GM18517 (cell line): ENCODE results near the gene DHPS.
"Not testable (repeated sequence)": the region's sequence is repeated elsewhere in the genome, so short reads cannot be mapped to it uniquely, and the experiment has no call there.

Experiments used
- ATAC-seq: cut with Tn5 transposase; IDR thresholded peaks from one replicate; pipeline ENCODE4 v1.9.1; 2021; ENCODE audit warnings: mild to moderate bottlenecking, moderate library complexity; ENCODE audit not compliant: unreplicated experiment

Gene DHPS

DNA sequence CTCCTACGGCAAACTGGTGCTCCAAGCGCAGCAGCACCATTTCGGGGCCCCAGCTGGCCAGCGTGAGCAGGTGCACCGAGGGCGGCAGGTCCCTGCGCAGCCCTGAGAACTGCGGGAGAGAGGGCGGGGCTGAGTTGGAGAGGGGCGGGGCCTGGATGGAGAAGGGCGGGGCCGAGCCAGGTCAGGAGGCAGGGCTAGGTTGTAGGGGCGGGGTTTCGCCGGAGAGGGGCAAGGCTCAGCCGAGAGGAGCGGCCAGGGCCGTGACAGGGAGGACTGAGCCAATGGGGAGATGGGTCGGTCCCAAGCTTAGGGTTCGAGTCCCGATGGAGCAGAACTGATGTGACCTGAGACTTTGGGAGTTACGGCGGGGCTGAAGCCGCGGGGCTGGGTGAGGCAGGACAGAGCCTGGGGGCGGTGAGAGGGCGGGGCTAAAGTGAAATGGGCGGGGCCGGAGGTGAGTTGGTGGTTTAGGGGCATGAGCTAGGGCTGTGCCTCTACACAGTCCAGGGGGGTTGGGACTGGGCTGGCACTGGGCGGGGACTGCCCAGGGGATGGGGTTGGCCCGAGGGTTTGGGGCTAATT, 34.1 kb downstream of the DHPS start:
- ATAC-seq, result no peak

DNA sequence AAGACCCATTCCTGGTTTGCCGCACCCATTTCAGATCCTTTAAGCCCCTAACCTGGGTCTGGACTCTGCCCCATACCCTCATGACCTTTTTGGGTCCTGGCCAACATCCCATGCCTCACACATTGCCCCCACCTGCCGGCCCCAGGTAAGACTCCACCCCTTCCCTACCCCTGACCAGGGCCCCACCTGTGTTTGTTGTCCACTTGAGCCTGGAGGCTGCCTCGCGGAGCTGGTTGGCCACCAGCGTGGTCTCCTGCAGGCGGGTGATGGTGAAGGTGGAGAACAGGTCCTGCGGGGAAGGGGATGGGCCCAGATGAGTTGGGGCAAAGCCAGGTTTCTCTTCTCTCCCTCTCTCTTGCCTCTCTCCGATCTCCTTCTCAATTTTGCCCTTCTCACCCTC, 34.6 kb downstream of the DHPS start:
- no peak for ATAC-seq

DNA sequence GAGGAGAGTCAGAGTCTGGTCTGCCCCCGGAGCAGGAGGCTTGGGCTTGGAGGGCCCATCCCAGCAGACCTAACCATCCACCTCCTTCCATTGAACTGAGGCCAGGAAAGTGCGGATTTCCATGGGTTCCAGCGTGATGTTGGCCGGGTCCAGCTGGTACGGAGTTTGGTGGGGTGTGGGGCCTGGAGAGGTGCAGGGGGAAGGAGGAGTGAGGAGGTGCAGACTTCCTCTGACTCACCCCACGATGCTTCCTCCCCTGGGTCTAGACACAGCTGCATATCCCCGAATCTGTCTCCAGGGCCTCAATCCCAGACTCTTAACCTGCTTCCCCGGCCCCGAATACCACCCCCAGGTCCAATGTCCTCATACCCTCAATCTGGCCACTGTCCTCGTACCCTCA, 35.1 kb downstream of the DHPS start:
- ATAC-seq, result no peak

DNA sequence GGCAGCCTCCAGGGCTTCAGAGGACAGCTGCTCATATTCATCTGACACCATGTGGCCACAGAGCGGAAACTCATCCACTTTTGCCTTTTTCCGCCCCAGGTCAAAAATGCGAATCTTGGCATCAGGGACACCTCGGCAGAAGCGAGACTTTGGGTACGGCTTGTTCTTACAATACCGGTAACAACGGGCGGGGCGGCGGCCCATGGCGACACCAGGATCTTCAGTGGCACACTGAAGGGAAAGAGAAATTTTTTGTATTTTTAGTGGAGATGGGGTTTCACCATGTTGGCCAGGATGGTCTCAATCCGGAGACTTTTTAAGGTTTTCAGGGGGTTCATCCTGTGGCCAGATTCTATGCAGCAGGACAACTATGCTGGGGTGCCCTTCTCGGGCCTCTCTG, 38.0 kb downstream of the DHPS start:
- ATAC-seq, result not testable (repeated sequence)

DNA sequence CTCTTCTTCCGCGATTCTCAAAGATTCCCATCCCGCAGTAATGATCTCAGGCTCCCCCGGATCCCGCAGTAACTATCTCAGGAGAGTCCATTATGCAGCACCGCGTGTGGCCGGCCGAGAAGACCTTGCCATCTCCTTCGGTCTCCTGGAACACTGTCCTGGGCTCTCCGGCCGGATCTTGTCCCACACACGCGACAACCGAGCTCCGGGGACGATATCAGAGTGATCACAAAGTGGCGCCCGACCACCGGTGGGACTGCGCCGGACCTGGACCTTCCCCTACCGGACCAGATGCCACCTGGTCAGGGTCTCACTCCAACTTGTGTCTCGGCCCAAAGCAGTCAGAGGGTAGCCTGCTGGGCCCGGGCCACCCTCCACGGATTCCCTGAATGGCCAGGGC, 39.2 kb downstream of the DHPS start:
- no peak for ATAC-seq

DNA sequence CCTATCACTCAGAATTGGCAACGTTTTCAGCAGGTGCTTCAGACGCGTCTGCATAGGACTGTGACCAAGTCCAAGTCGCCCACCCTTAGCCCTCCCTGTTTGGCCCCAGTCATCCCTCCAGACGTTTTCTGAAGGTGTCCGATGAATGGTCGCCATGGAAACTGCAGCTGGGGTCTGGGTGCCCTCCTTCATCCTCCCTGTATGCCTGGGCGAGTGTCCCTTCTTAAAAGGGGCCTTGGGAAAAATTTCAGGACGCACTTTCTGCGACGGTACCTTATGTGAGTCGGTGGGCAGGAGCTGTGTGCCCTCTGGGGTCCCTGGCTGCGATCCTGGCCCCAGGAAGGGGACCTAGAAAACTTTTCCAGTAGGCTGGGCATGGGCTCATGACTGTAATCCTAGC, 40.2 kb downstream of the DHPS start:
- no peak for ATAC-seq

DNA sequence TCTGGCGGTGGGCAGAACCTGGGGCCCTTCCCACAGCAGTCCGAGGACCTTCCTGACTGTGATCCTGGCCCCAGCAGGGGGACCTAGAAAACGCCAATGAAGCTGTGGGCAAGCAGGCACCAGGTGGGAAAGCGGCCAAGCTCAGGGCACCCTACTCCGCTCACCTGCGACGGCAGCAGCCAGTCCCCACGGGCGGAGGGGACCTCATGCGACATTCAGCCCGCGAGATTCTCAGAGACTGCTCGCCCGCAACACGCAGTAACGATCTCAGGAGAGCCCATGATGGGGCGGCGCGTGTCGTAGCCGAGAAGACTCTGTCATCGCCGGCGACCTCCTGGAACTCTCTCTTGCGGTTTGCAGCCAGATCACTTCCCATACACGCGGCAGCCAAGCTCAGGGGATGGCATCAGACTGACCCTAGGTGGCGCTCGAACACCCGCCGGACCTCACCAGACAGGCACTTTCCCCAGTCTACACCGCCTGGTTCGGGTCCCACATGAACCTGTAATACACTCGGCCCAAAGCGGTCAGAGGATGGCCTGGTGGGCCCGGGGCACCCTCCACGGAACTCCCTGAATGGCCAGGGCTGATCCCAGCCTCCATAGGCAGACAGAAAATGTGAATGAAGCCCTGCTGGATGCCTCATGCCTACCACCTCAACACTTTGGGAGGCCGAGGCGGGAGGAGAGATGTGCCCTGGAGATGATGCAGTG, 41.6 kb downstream of the DHPS start:
- no peak for ATAC-seq

DNA sequence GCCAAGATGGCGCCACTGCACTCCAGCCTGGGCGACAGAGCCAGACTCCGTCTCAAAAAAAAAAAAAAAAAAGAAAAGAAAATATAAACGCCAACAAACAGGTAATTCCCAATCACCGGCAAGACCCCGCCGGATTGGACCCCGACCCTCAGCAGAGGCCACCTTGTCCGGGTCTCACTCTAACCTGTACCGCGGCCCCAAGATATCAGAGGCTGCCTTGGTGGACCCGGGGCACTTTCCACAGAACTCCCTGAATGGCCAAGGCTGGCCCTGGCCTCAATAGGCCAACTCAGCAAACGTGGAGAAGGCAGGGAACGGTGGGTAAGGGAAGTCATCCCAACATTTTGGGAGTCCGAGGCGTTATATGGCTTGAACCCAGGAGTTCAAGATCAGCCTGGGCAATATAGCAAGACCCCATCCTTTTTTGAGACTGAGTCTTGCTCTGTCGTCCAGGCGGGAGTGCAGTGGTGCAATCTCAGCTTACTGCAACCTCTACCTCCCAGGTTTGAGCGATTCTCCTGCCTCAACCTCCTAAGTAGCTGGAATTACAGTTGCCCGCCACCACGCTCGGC, 43.0 kb downstream of the DHPS start:
- ATAC-seq, result no peak

DNA sequence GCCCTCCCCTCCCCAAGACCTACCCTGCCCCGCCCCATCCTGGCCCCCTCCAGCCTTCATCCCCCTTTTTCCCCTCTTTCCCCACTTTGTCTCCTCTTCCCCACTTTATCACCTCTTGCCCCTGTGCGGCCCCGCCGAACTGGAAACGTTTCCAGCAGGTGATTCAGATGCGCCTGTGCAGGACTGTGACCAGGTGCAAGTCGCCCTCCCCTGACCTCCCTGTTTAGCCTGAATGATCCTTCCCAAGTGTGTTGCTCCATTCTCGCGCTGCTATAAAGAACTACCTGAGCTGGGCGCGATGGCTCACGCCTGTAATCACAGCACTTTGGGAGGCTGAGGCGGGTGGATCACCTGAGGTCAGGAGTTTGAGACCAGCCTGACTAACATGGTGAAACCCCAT, 45.0 kb downstream of the DHPS start:
- ATAC-seq, result no peak

DNA sequence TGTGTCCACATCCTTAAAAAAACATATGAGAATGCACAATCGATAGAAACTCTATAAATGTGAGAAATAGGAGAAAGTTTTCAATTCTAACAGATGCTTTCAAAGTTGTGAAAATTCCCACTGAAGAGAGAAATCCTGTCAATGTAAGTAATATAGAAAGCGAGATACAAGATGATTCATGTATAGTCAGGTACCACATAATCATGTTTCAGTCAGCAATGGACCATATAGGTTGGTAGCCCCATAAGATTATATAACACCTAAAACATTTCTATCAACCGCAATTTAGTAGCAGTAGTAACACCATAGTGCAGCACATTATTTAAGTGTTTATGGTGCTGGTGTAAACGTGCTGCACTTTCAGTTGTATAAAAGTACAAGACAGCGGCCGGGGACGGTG, 52.5 kb downstream of the DHPS start:
- ATAC-seq, result no peak

DNA sequence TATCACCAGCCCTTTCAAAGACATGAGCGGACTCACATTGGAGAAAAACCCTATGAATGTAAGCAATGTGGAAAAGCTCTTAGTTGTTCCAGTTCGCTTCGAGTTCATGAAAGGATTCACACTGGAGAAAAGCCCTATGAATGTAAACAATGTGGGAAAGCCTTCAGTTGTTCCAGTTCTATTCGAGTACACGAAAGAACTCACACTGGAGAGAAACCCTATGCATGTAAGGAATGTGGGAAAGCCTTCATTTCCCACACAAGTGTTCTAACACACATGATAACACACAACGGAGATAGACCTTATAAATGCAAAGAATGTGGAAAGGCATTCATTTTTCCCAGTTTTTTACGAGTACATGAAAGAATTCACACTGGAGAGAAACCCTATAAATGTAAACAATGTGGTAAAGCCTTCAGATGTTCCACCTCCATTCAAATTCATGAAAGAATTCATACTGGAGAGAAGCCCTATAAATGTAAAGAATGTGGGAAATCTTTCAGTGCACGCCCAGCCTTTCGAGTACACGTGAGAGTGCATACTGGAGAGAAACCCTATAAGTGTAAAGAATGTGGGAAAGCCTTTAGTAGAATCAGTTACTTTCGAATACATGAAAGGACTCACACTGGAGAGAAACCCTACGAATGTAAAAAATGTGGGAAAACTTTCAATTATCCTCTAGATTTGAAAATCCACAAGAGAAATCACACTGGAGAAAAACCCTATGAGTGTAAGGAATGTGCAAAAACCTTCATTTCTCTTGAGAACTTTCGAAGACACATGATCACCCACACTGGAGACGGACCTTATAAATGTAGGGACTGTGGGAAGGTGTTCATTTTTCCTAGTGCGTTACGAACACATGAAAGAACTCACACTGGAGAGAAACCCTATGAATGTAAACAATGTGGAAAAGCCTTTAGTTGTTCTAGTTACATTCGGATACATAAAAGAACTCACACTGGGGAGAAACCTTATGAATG, 53.3 kb downstream of the DHPS start:
- ATAC-seq, result no peak

DNA sequence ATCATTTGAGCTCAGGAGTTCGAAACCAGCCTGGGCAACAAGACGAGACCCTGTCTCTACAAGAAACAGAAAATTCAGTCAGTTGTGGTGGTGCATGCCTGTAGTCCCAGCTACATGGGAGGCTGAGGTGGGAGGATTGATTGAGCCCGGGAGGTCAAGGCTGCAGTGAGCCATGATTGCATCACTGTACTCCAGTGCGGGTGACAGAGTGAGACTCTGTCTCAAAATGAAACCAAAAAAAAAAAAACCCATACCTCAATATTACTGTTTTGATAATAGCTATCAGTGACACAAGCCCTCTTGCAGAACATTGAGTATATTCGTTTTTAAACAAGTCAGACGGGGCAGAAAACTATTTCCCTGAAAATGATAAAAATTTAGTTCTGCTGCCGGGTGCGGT, 54.7 kb downstream of the DHPS start:
- ATAC-seq, result no peak
